A204.1 (cell line): ENCODE results near the gene PMP22.
"Not testable (repeated sequence)": the region's sequence is repeated elsewhere in the genome, so short reads cannot be mapped to it uniquely, and the experiment has no call there.

Source experiments
- FAIRE-seq: peaks from 2 replicates; lab custom pipeline; 2012; peaks lifted over from hg19 to GRCh38; lab: Jason Lieb, UNC

PMP22 gene

DNA sequence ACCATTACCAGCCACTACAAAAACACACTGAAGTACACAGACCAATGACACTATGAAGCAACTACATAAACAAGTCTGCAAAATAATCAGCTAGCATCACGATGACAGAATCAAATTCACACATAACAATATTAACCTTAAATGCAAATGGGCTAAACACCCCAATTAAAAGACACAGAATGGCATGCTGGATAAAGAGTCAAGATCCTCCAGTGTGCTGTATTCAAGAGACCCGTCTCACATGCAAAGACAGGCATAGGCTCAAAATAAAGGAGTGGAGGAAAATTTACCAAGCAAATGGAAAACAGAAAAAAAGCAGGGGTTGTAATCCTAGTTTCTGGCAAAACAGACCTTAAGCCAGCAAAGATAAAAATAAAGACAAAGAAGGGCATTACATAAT, 64.6 kb downstream of the PMP22 start:
- not testable (repeated sequence) for FAIRE-seq

DNA sequence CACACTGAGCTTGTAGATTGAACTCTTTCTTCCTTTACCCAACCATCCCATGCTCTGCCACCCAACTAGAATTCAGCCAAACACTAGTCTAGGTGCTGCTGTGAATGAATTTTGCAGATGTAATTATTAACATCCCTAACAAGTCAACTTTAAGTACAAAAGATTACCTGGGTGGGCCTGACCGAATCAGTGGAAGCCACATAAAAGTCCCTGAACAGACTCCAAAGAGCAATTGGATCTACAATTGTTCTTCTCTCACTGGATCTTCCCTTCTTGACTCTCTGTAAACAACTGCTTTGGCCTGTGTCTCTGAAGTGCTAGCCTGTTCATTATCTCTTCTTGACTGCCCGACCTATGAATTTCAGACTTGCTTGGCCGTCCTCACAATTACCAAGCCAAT, 67.9 kb downstream of the PMP22 start:
- FAIRE-seq, result no peak

DNA sequence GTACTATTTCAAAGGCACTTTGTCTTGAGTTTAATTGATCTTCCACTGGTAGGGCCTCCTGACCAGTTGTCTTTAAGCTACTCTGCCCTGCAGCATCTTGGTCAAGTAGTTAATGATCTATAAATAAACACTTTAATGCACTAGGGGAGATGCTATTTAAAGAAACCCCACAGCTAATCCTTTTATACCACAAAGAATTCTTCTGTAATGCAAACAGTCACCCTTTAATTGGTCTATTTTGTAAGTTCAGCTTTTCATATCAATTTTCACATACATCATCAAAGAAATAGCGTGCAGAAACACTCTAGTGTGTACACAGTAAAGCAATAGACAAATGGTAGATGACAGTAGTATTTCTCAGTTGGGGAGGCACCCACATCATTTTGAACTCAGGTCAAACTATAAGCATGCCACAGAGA, 70.3 kb downstream of the PMP22 start:
- no peak for FAIRE-seq

DNA sequence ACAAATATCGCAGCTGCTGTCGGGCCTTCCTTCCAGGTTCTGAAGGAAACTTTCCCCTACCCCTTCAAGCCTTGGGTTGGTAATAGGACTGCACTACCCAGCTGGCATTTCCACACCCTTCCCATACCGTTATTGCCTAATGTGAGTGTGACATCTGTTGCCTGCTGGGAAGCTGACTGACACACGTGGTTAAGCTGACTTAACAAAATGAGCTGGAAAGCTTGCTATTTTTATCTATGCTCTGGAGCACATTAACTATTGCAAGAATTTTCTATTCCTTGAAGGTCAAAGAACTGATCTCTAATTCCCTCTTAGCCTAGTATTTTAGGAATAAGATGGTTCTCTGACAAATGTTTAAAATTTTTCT, 79.5 kb downstream of the PMP22 start:
- FAIRE-seq, result no peak

DNA sequence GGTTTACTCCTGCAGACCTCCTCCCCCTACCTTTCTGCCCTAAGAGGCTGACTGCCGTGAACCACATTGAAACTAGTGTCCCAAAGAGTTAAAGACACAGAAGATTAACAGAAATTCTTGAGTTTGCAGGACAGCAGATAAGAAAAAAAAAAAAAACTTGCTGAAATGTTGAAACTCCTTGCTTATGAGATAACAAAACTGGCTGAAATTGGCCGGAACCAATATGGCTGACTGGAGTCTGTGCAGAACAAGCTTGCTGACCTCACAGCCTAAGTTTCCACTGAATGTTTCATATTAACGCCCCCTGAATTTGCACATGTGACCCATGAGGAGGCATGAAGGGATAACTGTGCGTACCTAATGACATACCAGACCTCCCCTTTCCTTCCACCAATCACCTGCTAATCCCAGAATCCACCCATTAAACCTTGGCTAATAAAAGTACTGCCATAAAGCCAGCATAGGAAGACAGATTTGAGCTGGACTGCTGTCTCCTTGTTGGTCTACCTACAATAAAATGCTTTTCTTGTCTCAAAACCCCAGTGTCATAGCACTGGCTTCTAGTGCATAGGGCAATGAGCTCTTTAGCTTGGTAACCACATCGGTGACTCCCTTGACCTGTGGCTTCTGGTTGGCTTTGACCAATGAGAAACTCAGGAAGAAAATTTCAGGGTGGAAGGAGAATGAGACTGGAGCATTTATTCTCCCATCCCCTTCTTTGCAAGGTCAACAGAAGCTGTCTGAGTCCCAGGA, 80.1 kb downstream of the PMP22 start:
- no peak for FAIRE-seq

DNA sequence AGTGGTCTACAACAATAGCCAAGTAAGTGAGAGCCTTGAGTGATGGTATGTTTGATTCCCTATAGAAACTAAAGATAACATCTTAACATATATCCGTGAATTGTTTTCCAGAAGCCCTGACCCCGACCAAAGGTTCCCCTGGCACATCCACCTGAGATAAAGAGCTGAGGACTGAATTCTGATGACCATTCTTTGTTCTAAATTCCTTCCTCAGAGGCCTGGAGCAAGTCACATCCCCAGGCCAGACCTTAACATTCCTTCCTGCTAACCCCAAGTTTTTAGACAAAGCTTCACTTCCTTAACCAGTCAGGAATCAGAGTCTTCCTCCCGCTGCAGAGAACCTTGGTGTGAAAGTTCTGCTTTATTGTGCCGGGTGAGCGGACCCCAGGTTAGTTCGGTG, 83.3 kb downstream of the PMP22 start:
- no peak for FAIRE-seq

DNA sequence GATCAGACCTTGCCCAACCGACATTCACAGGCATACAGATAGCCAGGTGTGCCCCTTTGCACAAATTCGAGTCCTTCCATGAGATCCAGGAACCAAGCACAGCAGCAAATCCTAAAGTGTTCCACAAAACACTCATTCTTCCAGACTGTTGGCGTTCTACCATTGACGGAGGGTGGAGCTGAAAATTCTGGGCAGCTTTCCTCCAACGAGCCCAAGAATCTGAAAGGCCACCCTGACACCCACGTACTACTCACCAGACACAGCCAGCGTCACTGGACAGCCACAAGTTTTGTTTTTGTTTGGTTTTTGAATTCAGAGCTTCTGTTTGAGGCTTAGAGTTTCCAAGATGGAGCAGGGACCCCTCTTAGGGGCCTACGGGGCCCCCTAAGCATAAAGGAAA, 83.8 kb downstream of the PMP22 start:
- no peak for FAIRE-seq

DNA sequence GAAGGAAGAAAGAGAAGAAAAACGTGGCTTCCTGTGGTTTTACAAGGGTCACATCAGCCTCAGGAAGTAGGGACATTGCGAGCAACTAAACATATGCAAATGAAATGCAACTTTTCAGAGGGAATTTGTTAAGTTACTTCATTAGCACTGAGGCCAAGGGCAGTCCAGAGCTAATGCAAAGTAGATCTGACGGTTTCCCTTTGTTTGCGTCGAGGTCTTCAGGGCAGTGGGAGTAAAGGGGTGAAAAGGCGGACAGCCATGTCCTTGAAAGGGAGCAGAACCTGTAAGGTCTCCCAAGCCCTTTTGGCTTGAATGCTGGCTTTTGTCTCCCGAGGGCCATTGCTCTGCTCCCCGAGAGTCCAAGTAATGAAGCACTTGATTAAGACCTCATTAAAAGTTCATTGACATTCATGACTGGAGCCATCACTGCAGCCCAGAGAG, 85.0 kb downstream of the PMP22 start:
- no peak for FAIRE-seq
